ENCODE data around the gene SHISA8. TPM values are rescaled to one million over a fixed set of nuclear protein-coding genes. Genes with fewer than 3 reads are reported as not detected.

SHISA8 gene
- total RNA-seq: not detected in 2 replicates

GRCh38 chr22:41915035-41915785 lies at the start of gene SHISA8:
TSS of gene SHISA8 (minus strand) at chr22:41915074. CDS start at chr22:41914667, 407 bp downstream.

GRCh38 chr22:41951898-41952474 lies 37.1 kb upstream of the SHISA8 start, which contains the start of gene SMIM45:
TSS of gene SMIM45 (plus strand) at chr22:41952150.

GRCh38 chr22:41946629-41947423 lies 32.0 kb upstream of the SHISA8 start, which contains the start of gene CENPM:
TSS of gene CENPM (minus strand) at chr22:41947152. CDS start at chr22:41947076, 76 bp downstream.

Other genes with a start within 250 kb of the SHISA8 start
- gene SNU13, start 226.2 kb downstream of the SHISA8 start, total RNA-seq: 86.2 and 88.6 TPM in 2 replicates
- 1.5 and 2.1 TPM in 2 replicates for gene MEI1, start 215.6 kb downstream of the SHISA8 start, total RNA-seq
- gene CCDC134, start 114.4 kb downstream of the SHISA8 start, total RNA-seq: 9.0 and 11.2 TPM in 2 replicates
- 53.5 and 101 TPM in 2 replicates for gene SREBF2, start 82.0 kb downstream of the SHISA8 start, total RNA-seq
- 0.11 and 0.12 TPM in 2 replicates for gene TNFRSF13C, start 11.7 kb upstream of the SHISA8 start, total RNA-seq
- 8.9 and 37.2 TPM in 2 replicates for gene CENPM, start 32.1 kb upstream of the SHISA8 start, total RNA-seq
- gene SEPTIN3, start 54.4 kb upstream of the SHISA8 start, total RNA-seq: under 0.01 and 0.37 TPM in 2 replicates
- 0.11 and 0.50 TPM in 2 replicates for gene WBP2NL, start 83.7 kb upstream of the SHISA8 start, total RNA-seq
- gene NAGA, start 155.7 kb upstream of the SHISA8 start, total RNA-seq: 43.2 and 48.5 TPM in 2 replicates
- gene PHETA2, start 159.2 kb upstream of the SHISA8 start, total RNA-seq: 9.2 and 17.1 TPM in 2 replicates
- gene SMDT1, start 164.6 kb upstream of the SHISA8 start, total RNA-seq: 2.9 and 5.7 TPM in 2 replicates
- 52.0 and 60.6 TPM in 2 replicates for gene NDUFA6, start 175.7 kb upstream of the SHISA8 start, total RNA-seq
- 0.25 and 0.44 TPM in 2 replicates for gene CYP2D6, start 215.7 kb upstream of the SHISA8 start, total RNA-seq